ENCODE results near the gene EXOC6B. TPM values are rescaled to one million over a fixed set of nuclear protein-coding genes. Genes with fewer than 3 reads are reported as not detected.

The EXOC6B gene
- total RNA-seq, 1 experiment from 2014 or later = 40.1 TPM

GRCh38 chr2:72208225-72208624 lies 617.6 kb downstream of the EXOC6B start:
- Histone ChIP-seq H4K8ac (replicated peaks; ENCODE audit: insufficient read length, low read depth, low read length) (no peak overlapping the region), H2AK5ac (ENCODE audit: insufficient read length, low read length) (no peak overlapping the region), H3K18ac (ENCODE audit: insufficient read length, low read depth, low read length) (no peak overlapping the region), H3K14ac (ENCODE audit: insufficient read depth, low read length) (no peak overlapping the region), H3K4ac (ENCODE audit: low read depth, low read length) (no peak overlapping the region), H4K91ac (ENCODE audit: insufficient read length, low read depth, low read length) (no peak overlapping the region), H2BK15ac (ENCODE audit: low read depth, low read length) (no peak overlapping the region), H3K4me1 (ENCODE audit: insufficient read depth, low read length) (no peaks in the 10 kb centered on the region), H3K79me1 (ENCODE audit: insufficient read depth, low read depth, low read length, poor library complexity, severe bottlenecking) (no peaks in the 10 kb centered on the region), H2AFZ (ENCODE audit: low read length) (no peak overlapping the region), H3K27ac (ENCODE audit: insufficient read length, low read depth, low read length) (no peak overlapping the region), H4K5ac (ENCODE audit: insufficient read length, low read depth, low read length) (no peak overlapping the region), H3K27me3 (ENCODE audit: insufficient read depth, low read length) (no peaks in the 10 kb centered on the region), H3T11ph (ENCODE audit: low read length) (no peak overlapping the region), H3K79me2 (ENCODE audit: insufficient read depth, low read length) (no peaks in the 10 kb centered on the region), H3K23me2 (ENCODE audit: insufficient read length, low read depth, low read length, poor library complexity, severe bottlenecking) (no peaks in the 10 kb centered on the region), H2BK120ac (ENCODE audit: low read depth, low read length, poor library complexity, severe bottlenecking) (no peak overlapping the region), H2BK5ac (ENCODE audit: insufficient read length, low read length) (no peak overlapping the region), H3K9ac (ENCODE audit: extremely low read depth, insufficient read length, low read length) (no peak overlapping the region), H3K23ac (ENCODE audit: insufficient read length, low read depth, low read length) (no peak overlapping the region), H3K56ac (ENCODE audit: insufficient read length, low read depth, low read length) (no peak overlapping the region), H2BK12ac (ENCODE audit: insufficient read length, low read depth, low read length) (no peak overlapping the region), H4K20me1 (ENCODE audit: control insufficient read depth, insufficient read depth, insufficient read length) (no peaks in the 10 kb centered on the region), H3K4me2 (ENCODE audit: insufficient read depth, insufficient read length, low read length) (no peak overlapping the region), H3K9me3 (ENCODE audit: control insufficient read depth, low read depth, low read length) (no peaks in the 10 kb centered on the region), H2BK20ac (ENCODE audit: low read depth, low read length, poor library complexity, severe bottlenecking) (no peak overlapping the region)
- no peaks in the 10 kb centered on the region for H3K9me3 Mint-ChIP-seq
- no peaks in the 10 kb centered on the region for H3K27me3 Mint-ChIP-seq (ENCODE audit: low read depth)
- no peak for TF ChIP-seq CTCF (conservative IDR thresholded peaks at IDR 0.05)
- H3K4me1 Mint-ChIP-seq = peaks cover 6 to 7% of the 10 kb centered on the region in 2 experiments
- WGBS (ENCODE audit: extremely low coverage, insufficient read length, low lambda C conversion rate) = no CpG with 5 or more reads among the region's 1 CpG
- H3K4me3 Mint-ChIP-seq = no peak overlapping the region
- H3K36me3 Mint-ChIP-seq (ENCODE audit: insufficient read depth in 1 of 3, low read depth in 3 of 3) = no peaks in the 10 kb centered on the region
- no peak overlapping the region for H3K27ac Mint-ChIP-seq
- no peak for DNase-seq
